GM18508 (cell line): ENCODE measurements around the gene MAF.

Source experiments
- ATAC-seq: cut with Tn5 transposase; IDR thresholded peaks from one replicate; pipeline ENCODE4 v1.9.1; 2021; ENCODE audit warnings: moderate number of reproducible peaks; ENCODE audit not compliant: insufficient read depth, unreplicated experiment

The MAF gene

DNA sequence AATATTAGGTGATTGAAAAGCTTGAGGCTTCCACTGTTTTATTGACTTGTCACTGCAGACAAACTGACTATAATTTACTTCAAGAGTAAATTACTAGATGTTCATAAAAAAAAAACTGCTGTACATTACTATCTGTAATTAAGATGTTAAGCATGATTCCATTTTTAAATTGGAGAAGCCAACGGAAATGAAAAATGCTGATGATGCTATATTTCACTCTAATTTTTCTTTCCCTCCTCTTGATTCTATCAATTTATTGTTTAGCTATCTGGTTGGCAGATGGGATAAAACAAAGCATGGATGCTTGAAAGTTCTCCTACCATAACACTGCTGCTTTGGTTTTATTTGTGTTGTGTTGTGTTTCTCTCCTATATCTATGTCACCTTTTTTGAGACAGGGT, 41.0 kb downstream of the MAF start:
- no peak for ATAC-seq

DNA sequence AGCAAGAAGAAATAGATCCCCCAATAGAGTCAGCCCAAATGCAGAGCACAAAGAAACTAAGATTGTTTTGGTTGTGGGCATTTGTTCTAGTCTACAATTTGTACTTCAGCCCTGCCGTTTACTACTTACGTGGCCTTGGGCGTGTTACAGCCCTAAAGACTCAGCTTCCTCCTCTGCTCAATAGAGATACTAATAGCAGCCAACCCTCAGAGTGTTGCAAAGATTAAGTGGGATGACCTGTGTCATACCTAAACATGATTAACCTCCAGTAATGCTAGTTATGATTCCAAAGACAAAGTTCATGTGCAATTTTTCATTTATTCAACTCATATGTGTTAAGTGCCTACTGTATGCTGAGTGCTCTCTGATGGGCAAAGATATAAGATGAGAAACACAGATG, 43.1 kb downstream of the MAF start:
- no peak for ATAC-seq

GRCh38 chr16:79554912-79555311, 45.6 kb downstream of the MAF start:
- no peak for ATAC-seq

GRCh38 chr16:79550373-79550772, 50.2 kb downstream of the MAF start:
- ATAC-seq: no peak

DNA sequence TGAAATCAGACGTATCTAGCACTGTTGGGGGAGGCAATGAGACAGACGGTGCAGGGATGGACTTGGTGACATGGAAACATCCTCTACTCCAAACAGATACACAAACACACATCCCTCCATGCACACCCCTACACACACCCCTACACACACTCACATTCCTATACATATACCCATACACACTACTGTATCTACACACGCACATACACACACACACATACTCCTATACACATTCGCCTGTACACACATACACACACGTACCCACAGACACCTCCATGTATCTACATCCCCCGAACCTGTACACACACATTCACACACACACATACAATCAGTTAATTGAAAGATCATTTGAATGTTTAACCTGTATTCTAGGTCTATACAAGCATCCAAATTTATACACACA, 53.5 kb downstream of the MAF start:
- ATAC-seq: no peak
